ENCODE measurements around the gene DENND5A.

Gene DENND5A

DNA sequence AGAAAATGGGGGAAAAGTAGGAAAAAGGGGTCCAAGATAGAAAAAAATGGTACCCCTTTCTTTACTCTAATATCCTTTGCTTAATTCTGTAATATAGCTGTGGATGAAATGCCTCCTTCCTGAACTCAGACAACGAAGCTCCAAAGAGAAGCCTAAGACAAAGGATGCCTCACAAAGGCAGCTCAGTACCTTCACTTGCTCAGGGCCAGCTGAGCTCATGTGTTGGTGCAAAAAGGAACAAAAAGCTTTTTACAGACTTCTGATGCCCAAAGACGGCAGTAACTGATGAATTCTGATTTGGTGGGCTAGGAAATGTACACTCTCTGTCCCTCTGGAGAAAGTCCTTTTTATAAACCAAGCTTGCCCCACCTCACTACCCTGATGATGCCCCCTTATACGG, 77.5 kb downstream of the DENND5A start:
- DNase-seq (ENCODE audit: low read depth), result no peak
- TF ChIP-seq, protein P1, sequence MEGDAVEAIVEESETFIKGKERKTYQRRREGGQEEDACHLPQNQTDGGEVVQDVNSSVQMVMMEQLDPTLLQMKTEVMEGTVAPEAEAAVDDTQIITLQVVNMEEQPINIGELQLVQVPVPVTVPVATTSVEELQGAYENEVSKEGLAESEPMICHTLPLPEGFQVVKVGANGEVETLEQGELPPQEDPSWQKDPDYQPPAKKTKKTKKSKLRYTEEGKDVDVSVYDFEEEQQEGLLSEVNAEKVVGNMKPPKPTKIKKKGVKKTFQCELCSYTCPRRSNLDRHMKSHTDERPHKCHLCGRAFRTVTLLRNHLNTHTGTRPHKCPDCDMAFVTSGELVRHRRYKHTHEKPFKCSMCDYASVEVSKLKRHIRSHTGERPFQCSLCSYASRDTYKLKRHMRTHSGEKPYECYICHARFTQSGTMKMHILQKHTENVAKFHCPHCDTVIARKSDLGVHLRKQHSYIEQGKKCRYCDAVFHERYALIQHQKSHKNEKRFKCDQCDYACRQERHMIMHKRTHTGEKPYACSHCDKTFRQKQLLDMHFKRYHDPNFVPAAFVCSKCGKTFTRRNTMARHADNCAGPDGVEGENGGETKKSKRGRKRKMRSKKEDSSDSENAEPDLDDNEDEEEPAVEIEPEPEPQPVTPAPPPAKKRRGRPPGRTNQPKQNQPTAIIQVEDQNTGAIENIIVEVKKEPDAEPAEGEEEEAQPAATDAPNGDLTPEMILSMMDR (conservative IDR thresholded peaks at IDR 0.05; ENCODE audit: low read depth, low read length), result no peak
- H3K4me3 ChIP-seq (ENCODE audit: low read depth, low read length), result no peak overlapping the region

DNA sequence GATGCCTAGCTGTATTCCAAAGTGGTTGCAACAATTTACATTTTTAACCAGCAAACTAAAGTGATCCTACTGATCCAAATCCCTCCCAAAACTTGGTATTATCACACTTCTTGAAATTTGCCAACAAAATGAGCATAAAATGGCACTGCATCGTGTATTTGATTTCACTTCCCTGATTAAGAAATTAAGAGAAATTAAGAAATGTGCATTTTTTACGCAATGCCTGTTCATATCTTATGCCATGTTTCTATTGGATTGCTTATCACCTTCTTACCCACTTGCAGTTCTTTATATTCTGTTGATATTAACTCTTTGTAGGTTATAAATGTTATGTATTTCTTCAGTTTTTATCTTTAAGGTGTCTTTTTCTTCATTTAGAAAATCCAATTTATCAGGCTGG, 80.6 kb downstream of the DENND5A start:
- no peak for DNase-seq (ENCODE audit: low read depth)
- H3K4me3 ChIP-seq (ENCODE audit: low read depth, low read length), result no peak overlapping the region
- TF ChIP-seq, protein P1 (conservative IDR thresholded peaks at IDR 0.05; ENCODE audit: low read depth, low read length), result no peak

DNA sequence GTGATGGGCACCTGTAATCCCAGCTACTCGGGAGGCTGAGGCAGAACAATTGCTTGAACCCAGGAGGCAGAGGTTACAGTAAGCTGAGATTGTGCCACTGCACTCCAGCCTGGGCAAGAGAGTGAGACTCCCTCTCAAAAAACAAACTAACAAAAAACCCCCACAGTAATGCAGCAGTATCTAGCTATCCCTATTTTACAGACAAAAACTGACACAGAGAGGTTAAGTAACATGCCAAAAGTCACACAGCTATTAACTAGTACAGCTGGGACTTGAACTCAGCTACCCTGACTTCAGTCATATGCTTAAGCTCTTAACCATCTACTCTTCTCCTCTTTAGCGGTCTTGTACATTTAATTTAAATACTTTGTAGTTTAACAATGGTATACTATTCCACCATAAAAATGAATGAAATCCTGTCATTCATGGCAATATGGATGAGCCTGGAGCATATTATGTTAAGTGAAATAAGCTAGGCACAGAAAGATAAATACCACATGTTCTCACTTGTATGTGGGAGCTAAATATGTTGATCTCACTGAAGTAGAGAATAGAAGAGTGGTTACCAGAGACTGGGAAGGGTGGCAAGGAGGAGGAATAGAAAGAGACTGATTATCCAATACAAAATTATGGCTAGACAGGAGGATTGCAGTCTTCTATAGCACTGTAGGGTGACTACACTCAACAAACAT, 82.8 kb downstream of the DENND5A start:
- DNase-seq (ENCODE audit: low read depth), result no peak
- TF ChIP-seq, protein P1 (conservative IDR thresholded peaks at IDR 0.05; ENCODE audit: low read depth, low read length), result no peak
- H3K4me3 ChIP-seq (ENCODE audit: low read depth, low read length), result no peak overlapping the region

DNA sequence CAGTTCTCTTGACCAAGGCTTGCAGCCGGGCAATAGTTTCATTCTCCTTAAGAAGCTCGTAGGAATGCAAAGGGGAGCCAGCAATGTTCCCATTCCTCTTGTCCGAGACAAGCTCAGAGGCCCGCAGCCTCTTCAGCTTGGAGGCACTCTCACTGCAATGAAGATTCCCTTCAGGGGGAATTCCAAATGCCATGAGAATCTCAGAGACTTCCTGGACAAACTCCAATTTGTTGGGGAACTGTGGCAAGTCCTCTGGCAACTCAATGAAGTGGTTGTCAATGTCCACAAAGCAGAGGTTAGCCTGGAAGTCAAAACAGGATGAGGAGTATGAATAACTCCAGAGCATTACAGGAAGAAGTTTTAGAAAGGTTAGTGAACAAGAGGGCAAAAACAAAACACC, 84.4 kb downstream of the DENND5A start:
- DNase-seq (ENCODE audit: low read depth), result peak; percentile 36
- TF ChIP-seq, protein P1 (conservative IDR thresholded peaks at IDR 0.05; ENCODE audit: low read depth, low read length), result no peak
- no peak overlapping the region for H3K4me3 ChIP-seq (ENCODE audit: low read depth, low read length)

DNA sequence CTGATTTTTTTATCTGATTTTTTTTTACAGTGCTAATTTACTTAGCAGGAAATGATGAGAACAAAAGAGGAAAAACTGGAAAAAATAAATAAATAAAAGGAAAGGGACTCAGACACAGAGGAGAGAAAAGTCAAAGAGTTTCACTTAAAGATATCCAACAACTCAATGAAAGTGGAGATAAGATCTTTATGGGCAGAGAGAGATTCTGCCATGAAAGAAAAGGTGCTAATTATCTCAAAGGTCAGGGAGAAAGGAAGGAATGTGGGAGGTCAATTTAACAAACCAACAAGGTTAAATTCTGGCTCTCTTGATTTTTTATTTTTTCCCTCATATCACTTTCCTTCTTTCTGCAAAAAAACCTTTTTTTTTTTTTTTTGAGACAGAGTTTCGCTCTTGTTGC, 86.0 kb downstream of the DENND5A start:
- TF ChIP-seq, protein P1 (conservative IDR thresholded peaks at IDR 0.05; ENCODE audit: low read depth, low read length), result no peak
- no peak for DNase-seq (ENCODE audit: low read depth)

DNA sequence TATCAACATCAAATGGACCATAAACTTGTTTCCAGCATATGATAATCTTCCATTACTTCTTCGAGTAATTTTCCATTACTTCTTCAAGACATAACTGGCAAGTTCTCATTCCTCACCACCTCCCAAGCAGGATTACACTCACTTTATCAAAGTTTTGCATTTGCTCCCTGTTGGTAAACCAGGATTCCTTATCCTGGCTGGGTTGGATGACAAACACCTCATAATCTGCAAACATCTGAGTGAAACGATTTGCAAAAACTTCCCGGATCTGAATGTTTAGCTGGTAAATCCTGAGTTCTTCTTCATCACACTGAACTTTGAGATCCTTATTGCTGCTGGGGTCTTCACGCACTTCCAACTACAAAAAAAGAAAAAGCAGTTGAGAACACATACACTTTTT, 86.4 kb downstream of the DENND5A start:
- TF ChIP-seq, protein P1 (conservative IDR thresholded peaks at IDR 0.05; ENCODE audit: low read depth, low read length), result no peak
- no peak for DNase-seq (ENCODE audit: low read depth)
- no peak overlapping the region for H3K4me3 ChIP-seq (ENCODE audit: low read depth, low read length)

More for the DNA sequence above, 86.0 kb downstream of the DENND5A start:
- no peak overlapping the region for H3K4me3 ChIP-seq (ENCODE audit: low read depth, low read length)

DNA sequence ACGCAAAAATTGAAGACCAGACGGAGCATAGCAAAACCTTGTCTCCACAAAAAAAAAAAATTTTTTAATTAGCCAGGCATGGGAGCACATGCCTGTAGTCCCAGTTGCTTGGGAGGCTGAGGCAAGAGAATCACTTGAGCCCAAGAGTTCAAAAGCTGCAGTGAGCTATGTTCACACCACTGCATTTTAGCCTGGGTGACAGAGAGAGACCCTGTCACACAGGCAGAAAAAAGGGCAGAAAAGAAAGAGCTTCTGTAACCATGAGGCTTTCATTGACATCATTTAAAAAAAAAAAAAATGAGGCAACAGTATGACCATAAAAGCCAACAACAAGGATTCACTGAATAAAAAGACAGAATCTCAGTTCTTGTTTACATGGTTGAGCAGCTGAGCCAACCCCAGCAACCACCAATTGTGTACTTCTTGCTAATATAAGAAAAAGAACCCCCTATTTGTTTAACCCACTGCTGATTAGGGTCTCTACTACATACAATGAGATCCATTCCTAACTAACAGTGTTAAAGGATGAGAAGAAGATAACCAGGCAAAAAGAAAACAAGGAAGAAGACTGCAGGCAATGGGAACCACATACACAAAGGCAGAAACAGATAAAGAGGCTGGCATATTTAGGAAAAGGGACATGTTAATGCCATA, 87.6 kb downstream of the DENND5A start:
- no peak for DNase-seq (ENCODE audit: low read depth)
- no peak overlapping the region for H3K4me3 ChIP-seq (ENCODE audit: low read depth, low read length)
- TF ChIP-seq, protein P1 (conservative IDR thresholded peaks at IDR 0.05; ENCODE audit: low read depth, low read length), result no peak
